Ascending aorta (tissue), 2 donors: ENCODE results near the gene PMAIP1. TPM values are rescaled to one million over a fixed set of nuclear protein-coding genes. Genes with fewer than 3 reads are reported as not detected.

Experiments
- DNase-seq, 2 donors: peaks; one replicate each; pipeline ENCODE4 v3.0.0-alpha.2; 2019; ENCODE audit warnings: low spot score in 2 of 2
- H3K27ac ChIP-seq, 2 donors: fragments of 200-600 bp; sonication (generic); one replicate each; pipeline ENCODE4 v1.5.1; 2016 to 2017; ENCODE audit warnings: mild to moderate bottlenecking in 1 of 2
- H3K27me3 ChIP-seq: fragments of 200-600 bp; sonication (generic); one replicate; pipeline ENCODE4 v1.5.1; 2017
- H3K36me3 ChIP-seq, 2 donors: fragments of 200-600 bp; sonication (generic); one replicate each; pipeline ENCODE4 v1.5.1; 2016
- H3K4me1 ChIP-seq, 2 donors: fragments of 200-600 bp; sonication (generic); one replicate each; pipeline ENCODE4 v1.5.1; 2016 to 2017; ENCODE audit warnings: mild to moderate bottlenecking in 1 of 2
- H3K4me3 ChIP-seq, 2 donors: fragments of 200-600 bp; sonication (generic); one replicate each; pipeline ENCODE4 v1.5.1; 2016 to 2017; ENCODE audit warnings: mild to moderate bottlenecking in 1 of 2
- H3K9me3 ChIP-seq, 2 donors: fragments of 200-600 bp; sonication (generic); one replicate each; pipeline ENCODE4 v1.5.1; 2016
- CTCF ChIP-seq, 3 experiments: fragments of 200-600 bp in 2 of 3; fragments of 450-650 bp in 1 of 3; sonication (generic) in 2 of 3; IDR thresholded peaks; one replicate each; pipeline ENCODE4 v1.5.1; 2016 to 2019; ENCODE audit warnings: antibody characterized with exemption in 3 of 3, mild to moderate bottlenecking in 1 of 3, moderate library complexity in 1 of 3
- intact Hi-C: fragments of 100-400 bp; cut with DNase I; formaldehyde crosslinking; loops from one replicate; pipeline ENCODE4 v1.15.1; 2023
- total RNA-seq: library from RNA; depleted of rRNA; stranded (reverse); fragments of >200 nt; gene quantifications from one replicate; pipeline ENCODE4 v1.1.0, GENCODE V29; 2016

The PMAIP1 gene
- total RNA-seq, 1 donor from 2014 or later: not detected

- Histone ChIP-seq H3K36me3 (no peaks in the 10 kb centered on the region), H3K27me3 (no peaks in the 10 kb centered on the region), H3K27ac (no peak overlapping the region), H3K4me1 (peaks cover 0 to 14% of the 10 kb centered on the region in 2 donors), H3K9me3 (no peaks in the 10 kb centered on the region), H3K4me3 (no peak overlapping the region)
- intact Hi-C loops: no loop called here
- no peak for DNase-seq
- TF ChIP-seq CTCF (IDR thresholded peaks at IDR 0.05): no peak
Measured at GRCh38 chr18:59902993-59903610, 3.3 kb downstream of the PMAIP1 start.

GRCh38 chr18:59904011-59904601 is 4.3 kb downstream of the PMAIP1 start:
- DNase-seq: no peak
- intact Hi-C loops: no loop called here
- Histone ChIP-seq H3K4me3 (no peak overlapping the region), H3K27ac (no peak overlapping the region), H3K4me1 (peaks cover 0 to 14% of the 10 kb centered on the region in 2 donors), H3K9me3 (no peaks in the 10 kb centered on the region), H3K36me3 (no peaks in the 10 kb centered on the region), H3K27me3 (no peaks in the 10 kb centered on the region)
- TF ChIP-seq CTCF (IDR thresholded peaks at IDR 0.05): no peak

GRCh38 chr18:59905686-59906091 is 5.9 kb downstream of the PMAIP1 start:
- intact Hi-C loops: no loop called here
- Histone ChIP-seq H3K27me3 (no peaks in the 10 kb centered on the region), H3K36me3 (no peaks in the 10 kb centered on the region), H3K27ac (no peak overlapping the region), H3K9me3 (no peaks in the 10 kb centered on the region), H3K4me1 (peaks cover 0 to 3% of the 10 kb centered on the region in 2 donors), H3K4me3 (no peak overlapping the region)
- DNase-seq: no peak
- no peak for TF ChIP-seq CTCF (IDR thresholded peaks at IDR 0.05)

GRCh38 chr18:59906203-59906602 is 6.4 kb downstream of the PMAIP1 start:
- no peaks in the 10 kb centered on the region for H3K4me1 ChIP-seq

GRCh38 chr18:59907172-59907571 is 7.4 kb downstream of the PMAIP1 start:
- no peak for TF ChIP-seq CTCF (IDR thresholded peaks at IDR 0.05)
- intact Hi-C loops: no loop called here
- Histone ChIP-seq H3K4me3 (no peak overlapping the region), H3K9me3 (no peaks in the 10 kb centered on the region), H3K27me3 (no peaks in the 10 kb centered on the region), H3K4me1 (no peaks in the 10 kb centered on the region), H3K27ac (no peak overlapping the region), H3K36me3 (no peaks in the 10 kb centered on the region)
- DNase-seq: no peak

More at GRCh38 chr18:59906203-59906602, 6.4 kb downstream of the PMAIP1 start:
- H3K36me3 ChIP-seq: no peaks in the 10 kb centered on the region
- H3K9me3 ChIP-seq: no peaks in the 10 kb centered on the region
- intact Hi-C loops: no loop called here
- DNase-seq: no peak
- H3K27me3 ChIP-seq: no peaks in the 10 kb centered on the region
- H3K27ac ChIP-seq: no peak overlapping the region
- TF ChIP-seq CTCF (IDR thresholded peaks at IDR 0.05): no peak
- H3K4me3 ChIP-seq: no peak overlapping the region
